ENCODE results near the gene ABHD2.
"Not testable (repeated sequence)": the region's sequence is repeated elsewhere in the genome, so short reads cannot be mapped to it uniquely, and the experiment has no call there.

Gene ABHD2

DNA sequence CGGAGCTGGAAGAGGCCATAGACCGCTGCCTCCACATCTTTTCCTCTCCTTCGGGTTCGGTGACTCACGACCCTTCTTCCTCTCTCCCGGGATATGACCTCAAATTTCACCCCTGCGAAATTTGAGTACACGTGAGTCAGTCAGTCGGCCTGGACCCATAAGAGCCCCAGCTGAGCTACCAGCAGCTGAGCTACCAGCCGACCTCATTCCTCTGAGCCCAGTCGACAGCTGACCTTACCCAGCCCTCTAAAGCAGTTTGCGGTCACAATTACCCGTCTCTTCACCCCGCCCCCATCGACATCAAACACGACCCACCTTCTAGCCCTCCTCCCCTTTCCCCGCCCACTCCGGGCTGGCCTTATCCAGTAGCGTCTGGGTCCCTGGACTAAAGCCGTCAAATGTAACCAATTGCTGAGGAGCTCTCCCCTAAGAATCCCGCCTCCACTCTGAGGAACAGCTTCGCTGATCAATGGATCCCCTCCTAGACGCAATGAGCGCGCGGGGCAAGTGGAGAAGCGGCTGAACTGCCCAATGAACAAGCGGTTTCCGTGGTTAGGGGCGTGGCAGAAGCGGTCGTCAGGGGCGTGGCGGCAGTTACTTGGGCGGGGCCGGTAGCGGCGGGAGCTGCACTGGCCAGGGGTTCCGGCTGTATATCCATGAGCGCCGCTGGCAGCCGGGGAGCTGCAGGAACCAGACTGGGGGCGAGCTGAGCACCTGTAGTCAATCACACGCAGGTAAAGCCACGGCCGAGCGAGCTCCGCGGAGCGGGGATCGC lies at the start of gene ABHD2:
TSS of gene ABHD2 (plus strand) at position 627 of the 775 bp plus-strand sequence. CDS start 27,872 bp downstream, outside the sequence.
- DNase-seq: peak; percentile 100

GRCh38 chr15:89039142-89039541 lies 49.1 kb upstream of the ABHD2 start:
- no peak for DNase-seq

GRCh38 chr15:89041507-89041906 lies 46.7 kb upstream of the ABHD2 start:
- DNase-seq: no peak

- no peak for DNase-seq
Measured at GRCh38 chr15:89042387-89042786, 45.9 kb upstream of the ABHD2 start.

DNA sequence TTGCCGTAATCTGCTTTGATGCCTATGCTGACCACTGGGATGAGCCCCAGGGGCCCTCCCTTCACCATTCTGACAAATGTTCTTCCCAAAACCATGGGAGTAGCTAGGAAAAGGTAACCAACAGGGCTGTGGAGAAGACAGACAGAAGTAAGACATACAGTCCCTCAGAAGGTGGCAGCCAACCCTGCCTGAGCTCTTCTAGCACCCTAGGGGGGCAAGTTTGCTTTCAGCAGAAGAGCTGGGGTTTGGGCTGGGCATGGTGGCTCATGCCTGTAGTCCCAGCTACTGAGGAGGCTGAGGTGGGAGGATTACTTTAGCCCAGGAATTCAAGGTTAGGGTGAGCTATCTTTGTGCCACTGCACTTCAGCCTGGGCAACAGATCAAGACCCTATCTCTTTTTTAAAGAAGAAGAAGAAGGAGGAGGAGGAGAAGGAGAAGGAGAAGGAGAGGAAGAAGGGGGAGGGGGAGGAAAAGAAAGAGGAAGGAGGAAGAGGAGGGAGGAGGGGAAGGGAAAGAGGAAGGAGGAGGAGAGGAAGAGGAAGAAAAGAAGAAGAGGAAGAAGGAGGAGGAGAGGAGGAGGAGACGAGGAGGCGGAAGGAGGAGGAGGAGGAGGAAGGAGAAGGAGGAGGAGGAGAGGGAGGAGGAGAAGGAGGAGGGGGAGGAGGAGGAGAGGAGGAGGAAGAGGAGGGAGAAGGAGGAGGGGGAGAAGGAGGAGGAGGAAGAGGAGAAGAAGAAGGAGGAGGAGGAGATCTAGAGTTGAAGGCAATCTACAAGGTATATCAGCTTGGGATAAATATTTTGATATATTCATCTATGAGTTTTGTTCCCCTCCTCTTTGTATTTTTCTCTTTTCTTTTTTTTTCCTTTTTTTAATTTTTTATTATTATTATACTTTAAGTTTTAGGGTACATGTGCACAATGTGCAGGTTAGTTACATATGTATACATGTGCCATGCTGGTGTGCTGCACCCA lies 44.9 kb upstream of the ABHD2 start:
- DNase-seq: no peak

- not testable (repeated sequence) for DNase-seq
Measured at GRCh38 chr15:89049016-89049666, 39.1 kb upstream of the ABHD2 start.

DNA sequence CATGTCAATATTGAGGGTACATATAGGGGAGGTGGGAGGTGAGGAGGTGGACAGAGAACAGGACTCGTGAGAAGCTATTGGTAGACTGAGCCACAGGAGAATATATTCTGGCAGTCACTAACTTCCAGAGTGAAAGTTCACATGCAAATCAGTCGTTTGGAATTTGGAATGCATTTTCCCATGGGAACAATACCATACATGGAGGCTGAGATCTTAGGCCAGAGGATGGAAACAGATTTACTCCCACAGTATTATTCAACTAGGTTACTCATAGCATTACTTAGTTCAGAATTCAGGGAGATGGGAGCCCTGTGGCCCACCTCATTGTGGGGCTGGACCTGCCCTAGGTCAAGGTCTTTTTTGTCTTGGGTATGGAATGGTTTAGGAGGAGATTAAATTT lies 36.4 kb upstream of the ABHD2 start:
- DNase-seq: no peak

DNA sequence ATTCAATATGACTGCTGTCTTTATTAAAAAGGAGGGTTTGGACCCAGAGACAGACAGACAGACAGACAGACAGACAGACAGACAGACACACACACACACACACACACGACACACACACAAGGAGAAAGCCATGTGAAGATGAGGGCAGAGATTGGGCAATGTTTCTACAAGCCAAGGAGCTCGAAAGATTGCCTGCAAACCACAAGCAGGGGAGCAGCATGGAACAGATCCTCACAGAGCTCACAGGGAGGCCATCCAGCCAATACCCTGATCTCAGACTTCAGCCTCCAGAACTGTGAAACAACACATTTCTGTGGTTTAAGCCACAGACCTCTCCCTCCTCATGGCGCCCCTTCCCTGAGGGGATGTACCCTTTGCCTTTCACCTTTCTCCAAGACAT lies 35.8 kb upstream of the ABHD2 start:
- no peak for DNase-seq

GRCh38 chr15:89054873-89055272 lies 33.4 kb upstream of the ABHD2 start:
- DNase-seq: no peak

GRCh38 chr15:89057506-89058133 lies 30.6 kb upstream of the ABHD2 start:
- peak; percentile 97 for DNase-seq

- DNase-seq: no peak
Measured at GRCh38 chr15:89058376-89058775, 29.9 kb upstream of the ABHD2 start.

- DNase-seq: no peak
Measured at GRCh38 chr15:89058876-89059405, 29.3 kb upstream of the ABHD2 start.

- DNase-seq: no peak
Measured at GRCh38 chr15:89066280-89066679, 22.0 kb upstream of the ABHD2 start.

GRCh38 chr15:89067751-89068150 lies 20.5 kb upstream of the ABHD2 start:
- no peak for DNase-seq

DNA sequence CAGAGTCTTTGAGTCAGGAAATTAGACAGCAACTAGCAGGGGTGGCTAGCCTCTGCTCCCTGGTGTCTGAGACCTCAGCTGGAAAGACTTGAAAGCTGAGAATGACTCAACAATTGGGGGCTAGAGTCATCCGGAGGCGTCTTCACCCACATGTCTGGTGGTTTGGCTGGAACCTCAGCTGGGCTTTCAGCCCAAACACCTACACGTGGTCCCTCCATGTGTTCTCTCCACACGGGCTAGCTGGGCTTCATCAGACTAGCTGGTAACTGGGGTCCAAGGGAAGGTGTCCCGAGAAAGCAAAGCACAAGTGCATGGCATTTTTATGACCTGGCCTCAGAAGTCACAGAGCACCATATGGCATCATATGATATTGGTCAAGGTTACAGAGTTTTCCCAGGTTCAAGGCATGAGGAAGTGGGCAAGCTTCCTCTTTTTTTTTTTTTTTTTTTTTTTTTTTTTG lies 19.9 kb upstream of the ABHD2 start:
- DNase-seq: peak; percentile 78

DNA sequence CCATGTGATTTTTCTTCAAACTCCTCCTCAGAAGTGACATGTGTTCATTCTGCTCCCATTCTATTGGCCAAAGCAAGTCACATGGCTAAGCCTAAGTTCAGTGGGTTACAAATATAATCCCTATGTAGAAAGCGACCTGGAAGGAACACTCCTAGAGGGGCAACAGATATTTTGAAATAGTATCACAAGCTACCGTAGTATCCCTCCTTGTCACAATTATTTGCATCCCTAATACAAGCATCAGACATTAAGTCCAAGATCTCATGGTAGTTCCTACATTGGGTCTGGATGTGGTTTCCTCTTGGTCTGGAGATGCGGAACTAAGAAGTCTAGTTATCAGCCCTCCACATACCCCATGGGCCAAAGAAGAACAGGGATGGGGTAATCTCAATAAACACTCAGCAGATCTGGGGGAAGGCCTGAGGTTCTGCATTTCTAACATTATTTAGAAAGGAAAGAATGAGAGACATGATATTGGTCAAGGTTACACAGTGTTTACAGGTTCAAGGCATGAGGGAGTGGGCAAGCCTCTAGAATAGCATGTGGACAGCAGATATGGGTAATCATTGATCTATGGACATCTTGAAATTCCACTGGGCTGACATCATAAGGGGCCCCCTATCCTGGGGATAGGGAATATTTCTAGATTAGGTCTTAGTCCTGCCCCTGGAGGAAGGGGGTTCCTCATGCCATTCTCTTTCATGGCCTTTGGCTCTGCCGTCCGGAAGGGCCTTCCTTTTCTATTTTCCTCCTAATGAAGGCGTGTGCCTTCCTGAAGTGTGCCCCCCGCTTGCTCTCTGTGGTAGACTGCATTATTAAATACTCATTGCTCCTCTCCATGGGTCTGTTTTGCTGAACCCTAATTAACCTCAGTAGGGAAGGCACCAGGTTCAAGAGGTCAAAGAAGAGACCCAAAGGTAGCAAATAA lies 17.8 kb upstream of the ABHD2 start:
- DNase-seq: no peak

GRCh38 chr15:89071471-89071870 lies 16.8 kb upstream of the ABHD2 start:
- no peak for DNase-seq

GRCh38 chr15:89072277-89072869 lies 15.9 kb upstream of the ABHD2 start:
- no peak for DNase-seq

GRCh38 chr15:89074402-89075012 lies 13.7 kb upstream of the ABHD2 start:
- no peak for DNase-seq

- DNase-seq: no peak
Measured at GRCh38 chr15:89075101-89075640, 13.1 kb upstream of the ABHD2 start.
